DMS53 treated with DMSO at 0.1 percent for 48 hours (cell line): ENCODE data around the gene SCYGR6.

Source experiments
- DNase-seq: peaks from one replicate; lab custom pipeline; 2025; ENCODE audit not compliant: unreplicated experiment; lab: John Stamatoyannopoulos, UW

Gene SCYGR6

GRCh38 chr2:227716501-227716900, 8.1 kb downstream of the SCYGR6 start:
- no peak for DNase-seq

GRCh38 chr2:227713291-227713690, 11.3 kb downstream of the SCYGR6 start:
- DNase-seq, result no peak

- DNase-seq, result no peak
Observed at GRCh38 chr2:227710986-227711385, 13.6 kb downstream of the SCYGR6 start.

GRCh38 chr2:227707390-227707789, 17.2 kb downstream of the SCYGR6 start:
- DNase-seq, result no peak

GRCh38 chr2:227706859-227707258, 17.7 kb downstream of the SCYGR6 start:
- DNase-seq, result no peak

- no peak for DNase-seq
Observed at GRCh38 chr2:227703961-227704360, 20.6 kb downstream of the SCYGR6 start.

- DNase-seq, result peak; percentile 26
Observed at GRCh38 chr2:227703280-227703732, 21.3 kb downstream of the SCYGR6 start.

- no peak for DNase-seq
Observed at GRCh38 chr2:227701556-227701955, 23.0 kb downstream of the SCYGR6 start.

- DNase-seq, result no peak
Observed at GRCh38 chr2:227696990-227697679, 27.4 kb downstream of the SCYGR6 start.

GRCh38 chr2:227687189-227687588, 37.4 kb downstream of the SCYGR6 start:
- no peak for DNase-seq

GRCh38 chr2:227684258-227684657, 40.3 kb downstream of the SCYGR6 start:
- DNase-seq, result no peak

GRCh38 chr2:227677928-227678327, 46.6 kb downstream of the SCYGR6 start:
- no peak for DNase-seq

GRCh38 chr2:227674485-227674884, 50.1 kb downstream of the SCYGR6 start:
- no peak for DNase-seq
